Measurements from ENCODE around the gene KMT2C.

The KMT2C gene

DNA sequence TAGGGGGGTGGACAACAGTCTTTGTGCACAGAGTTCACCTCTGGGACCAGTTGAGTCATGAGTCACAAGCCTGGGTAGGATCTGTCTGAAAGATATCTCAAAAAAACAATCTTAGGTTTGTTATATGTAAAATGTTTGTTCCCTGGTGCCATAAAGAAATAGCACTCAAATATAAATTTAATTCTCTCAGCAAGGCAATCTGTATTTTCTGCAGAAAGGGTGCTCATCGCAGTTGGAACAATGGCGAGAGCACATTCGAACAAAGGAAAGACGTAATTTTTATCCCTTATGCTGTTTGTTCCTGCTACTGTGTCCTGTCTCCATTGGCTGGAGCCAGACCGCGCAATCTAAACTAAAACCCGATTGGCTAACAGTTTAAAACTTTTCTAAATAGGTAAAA is 346.6 kb downstream of the KMT2C start:
- Histone ChIP-seq H3K9me2 (ENCODE audit: low read depth, low read length) (no peaks in the 10 kb centered on the region), H3K4me3 (ENCODE audit: low read depth, low read length, poor library complexity, severe bottlenecking) (no peak overlapping the region), H3K27me3 (ENCODE audit: insufficient read depth, low read length) (peaks cover 7% of the 10 kb centered on the region; the same call in 1 of the 2 replicates), H3K4me1 (ENCODE audit: insufficient read depth, low read length, severe bottlenecking) (no peaks in the 10 kb centered on the region), H3K79me2 (ENCODE audit: insufficient read depth, low read length) (no peaks in the 10 kb centered on the region), H3K27ac (ENCODE audit: low read depth, low read length, poor library complexity, severe bottlenecking) (no peak overlapping the region), H3F3A (ENCODE audit: insufficient read depth, low read length) (no peaks in the 10 kb centered on the region), H2AFZ (ENCODE audit: low read length) (no peak overlapping the region), H4K20me1 (ENCODE audit: insufficient read depth, low read length) (no peaks in the 10 kb centered on the region), H3K36me3 (ENCODE audit: insufficient read depth, low read length) (no peaks in the 10 kb centered on the region), H3K9ac (ENCODE audit: low read length) (no peak overlapping the region), H3K9me3 (ENCODE audit: low read length) (peaks cover 8% of the 10 kb centered on the region), H3K4me2 (ENCODE audit: low read length) (no peak overlapping the region)
- no peak for TF ChIP-seq EZH2 (IDR thresholded peaks at IDR 0.05; ENCODE audit: borderline replicate concordance, low read length)
- TF ChIP-seq, protein P1, sequence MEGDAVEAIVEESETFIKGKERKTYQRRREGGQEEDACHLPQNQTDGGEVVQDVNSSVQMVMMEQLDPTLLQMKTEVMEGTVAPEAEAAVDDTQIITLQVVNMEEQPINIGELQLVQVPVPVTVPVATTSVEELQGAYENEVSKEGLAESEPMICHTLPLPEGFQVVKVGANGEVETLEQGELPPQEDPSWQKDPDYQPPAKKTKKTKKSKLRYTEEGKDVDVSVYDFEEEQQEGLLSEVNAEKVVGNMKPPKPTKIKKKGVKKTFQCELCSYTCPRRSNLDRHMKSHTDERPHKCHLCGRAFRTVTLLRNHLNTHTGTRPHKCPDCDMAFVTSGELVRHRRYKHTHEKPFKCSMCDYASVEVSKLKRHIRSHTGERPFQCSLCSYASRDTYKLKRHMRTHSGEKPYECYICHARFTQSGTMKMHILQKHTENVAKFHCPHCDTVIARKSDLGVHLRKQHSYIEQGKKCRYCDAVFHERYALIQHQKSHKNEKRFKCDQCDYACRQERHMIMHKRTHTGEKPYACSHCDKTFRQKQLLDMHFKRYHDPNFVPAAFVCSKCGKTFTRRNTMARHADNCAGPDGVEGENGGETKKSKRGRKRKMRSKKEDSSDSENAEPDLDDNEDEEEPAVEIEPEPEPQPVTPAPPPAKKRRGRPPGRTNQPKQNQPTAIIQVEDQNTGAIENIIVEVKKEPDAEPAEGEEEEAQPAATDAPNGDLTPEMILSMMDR (IDR thresholded peaks at IDR 0.05; ENCODE audit: low read length), result no peak

DNA sequence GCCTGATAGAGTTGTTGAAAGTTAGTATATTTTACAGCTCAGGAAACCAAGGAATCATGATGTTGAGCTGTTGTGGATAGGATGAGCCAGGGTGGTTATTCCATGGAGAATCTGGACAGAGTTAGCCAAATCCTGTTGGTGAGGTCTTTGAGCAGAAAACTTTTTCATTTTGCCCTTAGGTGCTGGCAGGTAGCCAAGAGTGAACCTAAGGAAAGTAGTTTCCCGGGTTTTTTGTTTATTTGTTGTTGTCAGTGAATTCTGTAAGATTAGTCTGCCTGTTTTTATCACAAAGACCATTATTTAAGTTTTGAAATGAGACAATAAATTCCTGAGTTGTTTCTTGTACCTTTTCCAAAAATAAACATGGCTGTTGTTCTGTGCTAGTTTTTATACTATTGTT is 349.3 kb downstream of the KMT2C start:
- Histone ChIP-seq H4K20me1 (ENCODE audit: insufficient read depth, low read length) (no peaks in the 10 kb centered on the region), H3K79me2 (ENCODE audit: insufficient read depth, low read length) (no peaks in the 10 kb centered on the region), H3K4me2 (ENCODE audit: low read length) (no peak overlapping the region), H3F3A (ENCODE audit: insufficient read depth, low read length) (no peaks in the 10 kb centered on the region), H3K27me3 (ENCODE audit: insufficient read depth, low read length) (peaks cover 7% of the 10 kb centered on the region; the same call in 1 of the 2 replicates), H2AFZ (ENCODE audit: low read length) (no peak overlapping the region), H3K27ac (ENCODE audit: low read depth, low read length, poor library complexity, severe bottlenecking) (no peak overlapping the region), H3K9ac (ENCODE audit: low read length) (no peak overlapping the region), H3K36me3 (ENCODE audit: insufficient read depth, low read length) (no peaks in the 10 kb centered on the region), H3K9me3 (ENCODE audit: low read length) (peaks cover 8% of the 10 kb centered on the region), H3K9me2 (ENCODE audit: low read depth, low read length) (no peaks in the 10 kb centered on the region), H3K4me3 (ENCODE audit: low read depth, low read length, poor library complexity, severe bottlenecking) (no peak overlapping the region), H3K4me1 (ENCODE audit: insufficient read depth, low read length, severe bottlenecking) (no peaks in the 10 kb centered on the region)
- no peak for TF ChIP-seq EZH2 (IDR thresholded peaks at IDR 0.05; ENCODE audit: borderline replicate concordance, low read length)
- TF ChIP-seq, protein P1 (IDR thresholded peaks at IDR 0.05; ENCODE audit: low read length), result no peak

DNA sequence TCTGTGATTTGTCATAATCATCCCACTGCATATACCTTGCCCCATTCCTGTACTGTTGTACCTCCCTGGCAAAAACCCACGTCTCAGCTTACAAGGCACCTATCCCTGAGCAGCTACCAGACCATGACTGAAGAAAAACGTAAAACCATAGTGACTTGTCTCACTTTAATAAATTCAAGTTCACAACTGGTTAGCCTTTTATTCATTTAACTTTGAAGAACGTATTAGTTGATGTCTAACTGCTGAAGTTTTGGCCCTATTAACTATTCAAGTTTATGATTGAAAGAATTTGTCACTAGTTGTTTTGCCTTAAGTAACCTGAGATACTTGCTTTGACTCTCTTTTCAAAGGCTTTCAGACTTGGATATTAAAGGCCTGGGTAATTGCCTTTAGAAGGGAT is 350.7 kb downstream of the KMT2C start:
- H3K4me1 ChIP-seq (ENCODE audit: insufficient read depth, low read length, severe bottlenecking), result no peaks in the 10 kb centered on the region
- no peak overlapping the region for H3K9ac ChIP-seq (ENCODE audit: low read length)
- H3K79me2 ChIP-seq (ENCODE audit: insufficient read depth, low read length), result no peaks in the 10 kb centered on the region
- no peaks in the 10 kb centered on the region for H3F3A ChIP-seq (ENCODE audit: insufficient read depth, low read length)
- no peak overlapping the region for H3K4me3 ChIP-seq (ENCODE audit: low read depth, low read length, poor library complexity, severe bottlenecking)
- TF ChIP-seq, protein P1 (IDR thresholded peaks at IDR 0.05; ENCODE audit: low read length), result no peak
- no peak for TF ChIP-seq EZH2 (IDR thresholded peaks at IDR 0.05; ENCODE audit: borderline replicate concordance, low read length)
- H3K9me2 ChIP-seq (ENCODE audit: low read depth, low read length), result no peaks in the 10 kb centered on the region
- H3K27me3 ChIP-seq (ENCODE audit: insufficient read depth, low read length), result peaks cover 7% of the 10 kb centered on the region; the same call in 1 of the 2 replicates
- H3K27ac ChIP-seq (ENCODE audit: low read depth, low read length, poor library complexity, severe bottlenecking), result no peak overlapping the region
- no peaks in the 10 kb centered on the region for H3K36me3 ChIP-seq (ENCODE audit: insufficient read depth, low read length)
- H4K20me1 ChIP-seq (ENCODE audit: insufficient read depth, low read length), result no peaks in the 10 kb centered on the region
- H3K4me2 ChIP-seq (ENCODE audit: low read length), result no peak overlapping the region
- H2AFZ ChIP-seq (ENCODE audit: low read length), result no peak overlapping the region
- H3K9me3 ChIP-seq (ENCODE audit: low read length), result peaks cover 8% of the 10 kb centered on the region
